HPDE6-E6E7 (cell line): ENCODE measurements around the gene KLHL9.
"Not testable (repeated sequence)": the region's sequence is repeated elsewhere in the genome, so short reads cannot be mapped to it uniquely, and the experiment has no call there.

Experiments
- DNase-seq: peaks from one replicate; pipeline ENCODE4 v3.0.0; 2011; ENCODE audit warnings: missing footprints; ENCODE audit errors: extremely low spot score

Gene KLHL9

GRCh38 chr9:21334701-21335632 lies at the start of gene KLHL9:
KLHL9 (minus strand) TSS chr9:21335404; CDS start chr9:21334859, 545 bp downstream.
- peak; percentile 94 for DNase-seq

DNA sequence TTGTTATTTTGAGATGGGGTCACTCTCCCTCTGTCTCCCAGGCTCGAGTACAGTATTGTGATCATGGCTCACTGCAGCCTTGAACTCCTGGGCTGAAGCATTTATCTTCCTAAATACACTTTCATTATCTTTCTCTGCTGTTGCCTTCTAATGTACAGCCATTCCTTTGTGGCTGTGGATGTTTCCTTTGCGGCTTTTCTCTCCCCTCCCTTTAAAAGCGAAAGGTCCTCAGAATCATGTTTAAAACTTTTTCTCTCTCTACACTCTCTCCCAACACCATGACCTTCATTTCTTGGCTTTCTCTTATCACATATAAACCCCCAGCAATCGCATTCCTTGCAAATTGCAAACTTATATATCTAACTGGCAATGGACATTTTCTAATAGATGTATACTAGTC lies 48.4 kb upstream of the KLHL9 start:
- no peak for DNase-seq

DNA sequence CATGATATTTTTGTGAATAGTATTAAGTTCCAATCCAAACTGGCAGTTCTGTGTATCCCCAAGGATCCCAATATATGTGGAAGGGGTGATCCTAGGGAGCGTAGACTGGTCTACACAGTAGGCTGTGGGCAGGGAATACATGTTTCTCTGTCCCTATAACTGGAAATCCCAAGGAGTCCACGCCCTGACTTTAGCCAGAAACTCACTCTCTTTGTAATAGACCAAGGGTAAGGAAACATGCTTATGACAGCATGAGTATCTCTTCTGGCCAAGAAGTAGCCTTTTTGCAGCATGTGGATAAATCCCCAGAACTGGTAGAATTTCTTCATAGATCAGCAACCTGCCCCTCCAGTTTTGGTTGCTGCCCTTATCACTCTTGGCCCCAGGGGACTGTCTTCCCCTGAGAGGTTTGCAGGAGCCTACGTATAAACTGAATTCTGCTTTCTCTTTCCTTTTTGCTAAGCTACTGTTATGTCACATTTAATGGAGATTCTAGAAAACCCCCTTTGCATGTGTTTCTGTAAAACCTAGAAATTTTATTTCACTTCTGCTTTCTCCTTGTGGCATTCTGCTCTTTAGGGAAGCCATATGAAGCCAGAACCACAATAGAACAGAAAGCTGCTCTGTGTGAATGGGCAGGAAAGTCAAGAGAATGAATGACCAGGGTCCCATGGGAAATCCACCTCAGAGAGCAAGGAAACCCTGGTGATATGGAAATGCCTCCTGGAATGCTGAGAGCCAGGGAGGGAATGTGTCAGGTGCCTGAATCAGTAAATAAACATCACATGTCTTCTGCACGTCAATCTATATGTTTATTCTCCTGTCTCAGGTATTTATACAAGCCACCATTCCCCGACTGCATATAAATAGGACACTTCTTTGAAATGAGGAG lies 46.5 kb upstream of the KLHL9 start:
- no peak for DNase-seq

GRCh38 chr9:21371467-21371866 lies 36.3 kb upstream of the KLHL9 start:
- DNase-seq: not testable (repeated sequence)

- DNase-seq: no peak
Observed at GRCh38 chr9:21367957-21368356, 32.8 kb upstream of the KLHL9 start, which contains the start of gene IFNA13. IFNA13 (minus strand) TSS chr9:21368057; CDS start chr9:21368010, 47 bp downstream.

GRCh38 chr9:21367169-21367568 lies 32.0 kb upstream of the KLHL9 start:
- not testable (repeated sequence) for DNase-seq

DNA sequence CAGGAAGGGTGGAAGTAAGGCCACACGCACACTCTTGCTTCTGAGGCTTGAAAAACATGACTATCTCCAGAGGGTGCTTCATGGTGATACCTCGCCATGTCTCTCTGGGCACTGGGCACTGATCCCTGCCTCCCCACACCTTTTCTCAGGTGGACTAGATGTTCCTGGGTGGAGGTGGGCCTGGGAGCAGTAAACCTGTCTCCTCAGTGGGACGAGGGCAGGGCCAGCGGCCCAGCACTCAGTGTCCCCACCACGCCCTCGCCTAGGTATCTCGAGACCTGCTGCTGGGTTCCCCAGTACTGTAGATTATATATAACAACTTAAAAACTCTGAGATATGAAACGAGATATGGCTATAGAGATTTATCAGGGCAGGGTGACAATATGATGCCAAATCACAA lies 27.1 kb upstream of the KLHL9 start:
- no peak for DNase-seq

GRCh38 chr9:21357479-21358460 lies 22.6 kb upstream of the KLHL9 start:
- no peak for DNase-seq

- no peak for DNase-seq
Observed at GRCh38 chr9:21350787-21351186, 15.6 kb upstream of the KLHL9 start, which contains the start of gene IFNA6. IFNA6 (minus strand) TSS chr9:21350887; CDS start chr9:21350887, 0 bp downstream.

- DNase-seq: no peak
Observed at GRCh38 chr9:21348430-21348970, 13.3 kb upstream of the KLHL9 start.

- DNase-seq: no peak
Observed at GRCh38 chr9:21340735-21341134, 5.5 kb upstream of the KLHL9 start.

GRCh38 chr9:21336457-21336856 lies 1.3 kb upstream of the KLHL9 start:
- no peak for DNase-seq

GRCh38 chr9:21333226-21333625 lies 2.0 kb downstream of the KLHL9 start:
- no peak for DNase-seq

- no peak for DNase-seq
Observed at GRCh38 chr9:21331676-21332402, 3.4 kb downstream of the KLHL9 start.

DNA sequence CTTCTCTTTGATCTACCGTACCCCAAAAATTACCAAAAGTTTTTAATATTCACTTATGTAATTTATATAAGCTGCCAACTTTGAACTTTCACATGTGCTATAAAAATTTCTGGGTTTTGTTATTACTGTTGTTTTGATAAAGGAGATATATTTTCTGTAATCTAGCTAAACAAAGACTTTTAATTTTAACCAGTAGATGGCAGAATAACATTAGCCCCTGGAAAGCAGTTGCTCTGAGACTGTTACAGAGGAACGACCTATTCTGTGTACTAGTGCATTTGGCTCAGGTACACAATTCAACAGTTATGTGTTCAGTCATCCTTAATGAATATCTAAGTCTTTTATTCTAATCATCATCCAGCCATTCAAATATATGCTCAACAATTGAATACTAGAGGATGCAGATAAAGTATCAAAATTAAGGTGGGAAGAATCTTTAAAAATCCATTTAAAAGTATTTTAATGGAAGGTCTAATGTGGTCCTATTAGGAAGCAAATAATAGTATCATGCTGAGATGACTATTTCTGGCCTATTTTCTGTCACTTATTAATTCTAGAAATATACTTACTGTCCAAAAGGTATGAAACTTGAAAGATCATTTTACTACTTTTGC lies 8.6 kb downstream of the KLHL9 start:
- DNase-seq: no peak

DNA sequence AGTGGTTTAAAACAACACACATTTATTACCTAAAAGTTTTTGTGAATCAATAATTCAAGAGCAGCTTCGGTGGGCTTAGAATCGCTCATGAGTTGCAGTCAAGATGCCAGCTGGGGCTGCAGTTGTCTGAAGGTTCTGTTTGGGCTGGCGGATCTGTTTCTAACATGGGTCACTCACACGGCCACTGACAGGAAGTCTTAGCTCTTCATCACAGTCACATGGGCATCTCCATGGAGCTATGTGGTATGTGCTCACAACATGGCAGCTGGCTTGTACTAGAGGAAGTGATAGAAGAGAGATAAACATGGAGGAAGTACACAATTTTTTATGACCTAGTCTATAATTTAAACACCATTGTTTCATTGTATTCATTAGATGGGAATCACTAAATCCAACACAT lies 11.2 kb downstream of the KLHL9 start:
- DNase-seq: no peak

DNA sequence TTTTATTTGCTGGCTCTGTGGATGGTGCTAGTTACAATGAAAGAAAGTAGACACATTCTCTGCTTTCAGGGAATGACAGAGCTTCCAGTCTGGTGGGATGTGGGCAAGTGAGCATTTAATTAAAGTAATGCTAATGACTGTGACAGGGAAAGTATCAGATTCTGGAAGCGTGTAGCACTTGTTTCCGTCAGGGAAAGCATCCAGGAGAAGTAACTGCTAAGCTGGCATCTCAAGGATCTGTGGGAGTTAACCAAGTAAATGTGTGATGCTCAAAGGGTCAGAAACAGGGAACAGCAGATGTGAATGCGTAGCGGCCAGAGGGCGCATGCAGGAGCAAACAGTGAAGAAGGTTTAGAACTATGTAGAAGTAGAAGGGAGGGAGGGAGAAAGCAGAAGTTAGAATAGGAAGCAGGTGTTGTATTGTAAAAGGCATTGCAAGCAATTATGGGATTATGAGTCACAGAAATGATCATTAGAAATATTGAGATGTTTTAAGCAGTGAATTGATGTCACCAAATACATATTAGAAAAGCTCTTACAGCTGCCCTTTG lies 12.2 kb downstream of the KLHL9 start:
- DNase-seq: no peak

DNA sequence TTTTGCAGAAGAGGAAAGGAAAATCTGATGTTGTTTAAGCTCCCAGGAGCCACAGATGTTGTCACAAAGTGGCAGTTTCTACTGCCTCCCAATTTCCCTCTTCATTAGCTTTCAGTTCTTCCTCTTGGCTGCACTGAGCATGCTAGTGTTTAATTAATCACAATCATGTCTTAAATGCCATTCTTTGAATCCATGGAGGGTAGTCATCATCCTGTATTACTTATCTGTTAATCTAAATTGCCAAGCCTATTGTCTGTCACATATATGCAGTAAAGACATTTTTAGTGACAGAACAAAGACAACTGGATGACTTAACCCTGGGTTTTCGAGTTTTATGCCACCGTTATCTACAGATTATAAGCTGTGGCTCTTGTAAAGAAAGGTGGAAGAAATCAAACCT lies 14.7 kb downstream of the KLHL9 start:
- DNase-seq: no peak
